ENCODE data around the gene NT5DC3.
"Not testable (repeated sequence)": the region's sequence is repeated elsewhere in the genome, so short reads cannot be mapped to it uniquely, and the experiment has no call there.

NT5DC3 gene

DNA sequence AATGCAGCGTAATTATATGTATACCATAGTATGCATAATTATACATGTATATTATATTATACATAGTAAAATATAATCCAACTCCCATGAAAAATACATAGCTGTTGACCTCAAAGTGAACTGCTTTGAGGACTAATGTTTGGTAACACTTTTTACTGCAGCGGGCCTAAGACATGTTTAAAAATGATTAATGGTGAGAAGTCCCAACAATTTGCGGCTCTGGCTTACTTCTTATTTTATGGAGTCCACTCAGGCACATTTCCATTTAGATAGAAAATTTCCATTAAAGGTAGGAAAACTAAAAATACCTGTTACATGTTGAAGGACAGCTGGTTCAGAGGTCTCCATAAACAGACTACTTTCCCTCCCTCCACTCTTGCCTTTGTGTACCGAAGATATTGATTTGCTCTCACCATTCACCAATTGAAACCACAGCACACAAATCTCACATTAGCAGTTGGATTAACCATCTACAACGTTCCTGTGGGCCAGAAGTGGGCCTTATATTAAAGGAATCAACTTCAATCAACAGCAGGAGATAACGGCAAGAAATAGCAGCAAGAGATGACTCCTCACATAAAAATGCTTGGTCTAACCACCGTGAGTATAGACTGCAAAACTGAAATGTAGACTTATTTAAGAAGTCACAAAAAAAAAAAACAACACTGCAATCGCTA is 14.1 kb upstream of the NT5DC3 start:
- DNase-seq: no peak

DNA sequence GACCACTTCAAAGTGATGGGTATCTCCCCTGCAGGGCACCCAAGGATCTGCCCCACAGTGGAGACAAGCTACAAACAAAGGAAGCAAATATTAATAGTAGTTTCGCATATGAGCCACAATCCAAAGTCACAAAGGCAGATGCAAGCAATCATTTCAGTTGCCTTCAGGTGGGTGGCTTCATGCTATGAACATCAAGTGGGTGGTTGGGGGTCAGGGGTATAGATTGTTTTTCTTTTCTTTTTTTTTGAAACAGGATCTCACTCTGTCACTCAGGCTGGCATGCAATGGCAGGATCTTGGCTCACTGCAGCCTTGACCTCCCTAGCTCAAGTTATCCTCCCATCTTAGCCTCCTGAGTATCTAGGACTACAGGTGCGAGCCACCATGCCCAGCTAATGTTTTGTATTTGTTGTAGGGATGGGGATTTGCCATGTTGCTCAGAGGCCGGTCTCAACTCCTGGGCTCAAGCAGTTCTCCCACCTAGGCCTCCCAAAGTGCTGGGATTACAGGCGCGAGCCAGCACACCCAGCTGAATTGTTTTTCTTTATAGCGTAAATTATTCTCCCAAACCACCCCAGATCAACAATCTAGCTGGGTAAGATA is 13.4 kb upstream of the NT5DC3 start:
- DNase-seq: no peak

DNA sequence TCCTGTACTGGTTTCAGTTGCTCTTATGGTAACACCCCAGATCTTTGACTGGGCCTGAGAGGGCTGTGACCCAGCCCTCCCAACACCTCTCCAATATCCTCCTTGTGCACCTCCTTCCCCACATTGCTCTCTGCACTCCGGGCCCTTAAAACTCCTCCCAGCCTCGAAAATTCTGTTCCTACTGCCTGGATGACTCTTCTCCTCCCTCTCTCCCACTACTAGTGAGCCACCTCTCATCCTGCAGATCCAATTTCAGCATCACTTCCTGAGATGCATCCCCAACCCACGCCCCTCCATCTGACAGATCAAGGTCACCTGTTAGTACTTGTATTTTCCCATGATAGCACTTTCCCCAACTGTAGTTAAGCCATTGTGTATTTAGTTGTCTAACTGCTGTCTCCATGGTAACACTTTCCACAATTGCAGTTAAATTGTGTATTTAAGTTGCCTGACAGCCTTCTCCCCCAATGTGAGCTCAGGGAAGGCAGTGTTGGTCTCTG is 11.5 kb upstream of the NT5DC3 start:
- peak in 1 of 5 experiments; percentile 4 for DNase-seq

DNA sequence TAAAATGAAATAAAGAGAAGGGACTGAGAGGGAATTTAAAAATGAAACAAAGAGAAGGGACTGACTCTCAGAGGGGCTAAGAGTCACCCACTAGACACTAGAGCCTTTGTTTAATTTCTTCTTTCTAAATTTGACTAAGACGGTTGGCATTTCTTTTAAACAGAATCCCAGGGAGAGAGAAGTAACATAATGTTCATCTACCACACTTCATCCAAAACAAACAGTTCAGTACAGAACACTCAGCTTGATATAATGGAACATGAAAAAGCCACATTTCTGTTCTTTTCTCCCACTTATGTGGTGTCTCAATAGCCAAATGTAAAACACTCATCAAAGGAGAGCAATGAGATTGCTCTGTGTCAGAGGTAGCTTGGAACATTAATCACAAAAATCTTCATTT is 10.1 kb upstream of the NT5DC3 start:
- no peak for DNase-seq

DNA sequence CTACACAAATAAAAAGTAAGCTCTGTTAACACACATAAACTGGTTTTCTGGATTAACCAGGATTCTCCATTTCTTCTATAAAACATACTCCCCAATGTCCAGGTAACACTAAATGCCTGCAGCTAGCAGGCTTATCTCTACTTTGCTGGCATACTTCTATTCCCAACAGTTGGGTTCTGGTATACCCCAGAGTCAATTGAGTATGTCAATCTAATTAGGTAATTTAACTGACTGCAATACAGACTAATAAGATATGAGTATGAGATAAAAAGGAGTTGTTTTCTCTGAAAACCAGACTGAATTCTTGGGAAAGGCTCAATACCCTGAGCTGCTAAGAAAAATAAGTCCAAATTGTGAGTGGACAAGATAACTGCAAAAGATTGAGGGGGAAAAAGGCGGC is 9.4 kb upstream of the NT5DC3 start:
- DNase-seq: no peak

DNA sequence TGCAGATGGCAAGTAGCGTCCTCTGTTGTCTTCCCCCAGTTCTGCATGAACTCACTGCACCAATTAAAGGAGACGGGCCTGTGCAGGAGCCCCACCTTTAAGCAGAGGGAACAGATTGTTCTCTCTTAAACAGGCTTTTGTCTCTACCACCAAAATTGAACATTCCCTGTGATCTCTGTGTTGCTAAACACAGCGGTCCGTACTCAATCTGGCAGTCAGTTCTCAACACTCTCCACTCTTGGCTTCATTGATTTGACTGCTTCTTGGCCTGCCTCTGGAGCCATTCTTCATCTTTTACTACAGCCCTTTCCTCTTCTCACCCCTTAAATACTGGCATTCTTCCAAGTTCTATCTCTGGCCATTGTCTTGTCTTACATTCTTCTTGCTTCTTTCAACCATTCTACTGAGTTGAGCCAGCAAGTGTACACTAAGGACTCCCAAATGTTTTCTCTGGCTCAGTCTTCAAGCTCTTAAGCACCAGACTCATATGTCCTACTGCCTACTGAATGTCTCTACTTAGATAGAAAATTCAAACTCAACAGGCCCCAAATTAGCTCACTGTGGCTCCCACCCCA is 8.0 kb upstream of the NT5DC3 start:
- DNase-seq: no peak

DNA sequence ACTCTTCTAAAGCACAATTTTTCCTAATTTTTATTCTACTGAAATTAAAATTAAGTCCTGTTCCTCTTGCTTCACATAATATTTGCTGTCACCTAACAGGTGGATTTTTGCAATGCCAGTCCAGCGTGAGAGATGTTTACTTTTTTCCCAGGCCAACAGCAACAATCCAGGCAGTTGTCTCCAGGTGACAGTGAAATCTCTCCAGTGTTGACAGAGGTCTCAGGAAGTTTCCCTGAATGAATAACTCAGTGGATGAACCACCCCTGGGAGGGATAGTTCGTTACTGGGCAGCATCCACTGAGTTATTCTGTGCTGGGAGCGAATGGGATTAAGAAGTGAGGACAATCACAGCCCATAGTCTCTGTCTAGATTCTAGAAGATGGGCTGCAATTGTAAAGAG is 7.1 kb upstream of the NT5DC3 start:
- no peak for DNase-seq

DNA sequence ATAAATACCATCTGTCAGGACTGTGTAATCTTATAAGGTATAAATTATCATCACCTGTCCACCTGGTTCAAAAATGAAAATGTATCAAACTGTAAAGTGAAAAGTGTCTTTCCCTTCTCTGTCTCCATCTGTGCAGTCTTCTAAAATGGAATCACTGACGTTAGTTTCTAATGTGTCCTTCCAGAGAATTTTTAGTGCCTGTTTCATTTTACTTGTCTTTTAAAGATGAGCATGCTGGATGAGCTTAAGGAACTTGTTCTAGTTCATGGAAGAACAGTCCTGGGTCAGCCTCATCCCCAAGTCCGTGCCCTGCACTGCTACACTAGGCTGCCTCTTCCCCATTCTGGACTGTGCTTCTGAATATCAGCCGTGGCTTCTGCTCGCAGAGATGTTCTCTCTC is 5.4 kb upstream of the NT5DC3 start:
- no peak for DNase-seq

DNA sequence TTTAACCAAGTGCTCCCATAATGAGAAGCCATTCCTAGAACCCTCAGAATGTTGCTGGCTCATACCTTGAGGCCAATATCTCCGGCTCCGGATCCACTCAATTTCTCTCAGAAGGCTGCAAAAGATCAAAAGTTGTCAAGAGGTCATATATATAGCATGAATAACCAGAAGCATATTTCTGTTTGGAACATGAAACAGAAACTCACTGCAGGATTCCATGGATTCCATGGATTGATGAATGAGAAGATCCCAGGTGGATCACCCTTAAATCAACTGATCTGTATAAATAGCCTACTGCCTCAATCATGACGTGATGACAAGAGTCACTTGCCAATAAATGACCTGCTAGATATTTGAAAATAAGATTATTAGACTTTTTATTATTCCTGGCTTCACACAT is 3.3 kb upstream of the NT5DC3 start:
- DNase-seq: no peak

DNA sequence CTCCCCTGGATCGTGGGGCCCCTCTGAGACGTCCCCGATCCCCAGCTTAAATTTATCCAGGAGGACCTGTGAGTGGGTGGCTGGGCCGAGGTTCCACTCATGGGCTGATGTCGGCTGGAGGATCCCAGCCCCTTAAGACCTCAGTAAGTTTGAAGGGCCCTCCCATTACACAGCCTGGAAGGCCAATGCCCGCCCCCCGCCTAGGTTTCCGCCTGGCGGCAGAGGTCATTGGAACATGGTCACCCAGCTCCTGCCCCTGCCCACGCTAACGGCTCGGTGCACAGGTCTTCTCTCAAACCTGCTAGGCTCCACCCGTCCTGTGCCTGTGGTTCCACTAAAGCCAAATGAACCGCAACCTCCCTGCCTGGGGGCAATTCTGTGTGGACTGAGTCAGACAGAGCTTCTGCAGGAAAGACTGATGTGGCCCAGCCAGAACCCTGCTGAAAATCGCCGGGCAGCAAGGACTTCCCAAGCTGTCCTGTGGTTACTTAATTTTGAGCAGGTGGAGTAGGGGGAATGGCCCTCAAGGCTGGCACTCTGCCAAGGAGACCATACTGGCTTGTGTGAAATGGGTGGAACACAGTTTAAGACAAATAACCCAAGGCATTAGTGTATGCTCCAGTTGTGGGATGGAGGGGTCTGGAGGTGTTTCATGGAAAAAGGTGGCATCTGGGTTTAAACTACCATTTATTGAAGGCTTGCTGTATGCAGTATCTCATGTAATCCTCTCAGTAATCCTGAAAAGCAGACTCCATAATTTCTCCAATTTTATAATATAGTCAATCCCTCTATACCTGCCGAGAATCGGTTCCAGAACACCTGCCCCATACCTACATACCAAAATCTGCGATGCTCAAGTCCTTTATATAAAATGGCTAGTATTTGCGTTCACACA is 903 bp upstream of the NT5DC3 start:
- DNase-seq: peak in 3 of 5 experiments; percentile 12 to 29 (median 22)

DNA sequence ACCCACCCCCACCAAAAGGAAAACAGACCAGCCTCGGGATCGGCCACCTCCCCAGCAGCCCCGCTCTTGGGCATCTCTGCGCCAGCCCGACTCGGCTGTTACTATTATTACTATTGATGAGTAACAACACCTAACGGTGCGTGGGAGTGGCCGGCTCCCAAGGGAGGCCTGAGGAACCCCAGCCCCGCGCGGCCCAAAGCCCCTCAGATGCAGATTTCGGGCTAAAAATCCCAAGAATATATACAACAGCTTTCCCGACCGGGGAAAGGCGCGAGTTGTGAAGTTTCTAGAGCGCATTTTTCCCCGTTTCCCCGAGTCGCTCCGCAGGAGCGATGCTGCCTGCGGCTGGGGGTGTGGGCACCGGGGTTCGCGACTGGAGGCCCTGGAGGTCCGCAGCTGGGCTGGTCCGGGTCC is 565 bp downstream of the NT5DC3 start:
- DNase-seq: peak in 2 of 5 experiments; percentile 10 to 23

DNA sequence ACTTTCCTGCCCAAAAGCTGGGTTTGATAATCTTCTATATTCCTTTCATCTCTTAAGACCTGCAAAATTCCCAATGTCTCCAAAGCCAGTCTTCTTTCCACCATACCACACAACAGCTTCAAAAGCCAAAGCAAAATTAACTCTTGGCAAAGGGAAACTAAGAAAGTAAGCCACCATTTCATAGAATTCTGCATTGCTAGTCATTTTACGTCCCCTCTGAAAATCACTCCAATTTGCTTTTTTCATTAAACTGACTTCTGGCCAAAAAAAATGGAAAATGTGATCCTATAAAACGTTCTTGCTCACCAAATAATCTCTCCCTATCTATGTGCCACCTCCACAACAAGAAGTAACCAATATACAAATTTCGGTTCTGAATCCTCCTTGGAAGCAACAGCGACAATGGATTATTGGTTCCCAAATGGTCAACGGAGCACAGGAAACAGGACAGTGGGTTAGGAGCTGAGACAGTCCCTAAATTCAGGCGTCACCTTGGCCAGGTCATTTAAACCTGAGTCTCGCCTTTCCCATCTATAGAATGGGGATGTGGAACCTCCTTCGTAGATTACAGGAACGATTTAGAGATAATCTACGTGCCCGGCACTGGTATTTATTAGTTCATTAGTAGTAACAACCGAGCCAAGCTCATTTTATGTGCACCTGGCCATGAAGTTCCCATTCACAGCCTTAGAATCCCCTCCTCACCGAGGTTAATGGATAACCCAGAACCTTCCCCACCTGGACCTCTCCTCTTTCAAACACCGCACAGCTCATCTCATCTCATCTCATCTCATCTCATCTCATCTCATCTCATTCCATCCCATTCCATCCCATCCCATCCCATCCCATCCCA is 1.2 kb downstream of the NT5DC3 start:
- no peak for DNase-seq

DNA sequence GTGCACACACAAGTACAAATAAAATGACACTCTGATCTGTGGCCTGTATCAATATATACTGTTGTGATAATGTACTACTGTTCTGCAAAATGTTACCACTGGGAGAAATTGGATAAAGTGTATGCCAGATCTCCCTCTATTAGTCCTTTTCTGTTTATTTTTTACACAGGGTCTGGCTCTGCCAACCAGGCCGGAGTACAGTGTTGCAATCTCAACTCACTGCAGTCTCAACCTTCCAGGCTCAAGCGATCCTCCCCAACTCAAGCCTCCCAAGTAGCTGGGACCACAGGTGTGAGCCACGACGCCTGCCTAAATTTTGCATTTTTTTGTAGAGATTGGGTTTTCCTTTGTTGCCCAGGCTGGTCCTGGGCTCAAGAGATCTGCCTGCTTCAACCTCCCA is 1.9 kb downstream of the NT5DC3 start:
- no peak for DNase-seq

DNA sequence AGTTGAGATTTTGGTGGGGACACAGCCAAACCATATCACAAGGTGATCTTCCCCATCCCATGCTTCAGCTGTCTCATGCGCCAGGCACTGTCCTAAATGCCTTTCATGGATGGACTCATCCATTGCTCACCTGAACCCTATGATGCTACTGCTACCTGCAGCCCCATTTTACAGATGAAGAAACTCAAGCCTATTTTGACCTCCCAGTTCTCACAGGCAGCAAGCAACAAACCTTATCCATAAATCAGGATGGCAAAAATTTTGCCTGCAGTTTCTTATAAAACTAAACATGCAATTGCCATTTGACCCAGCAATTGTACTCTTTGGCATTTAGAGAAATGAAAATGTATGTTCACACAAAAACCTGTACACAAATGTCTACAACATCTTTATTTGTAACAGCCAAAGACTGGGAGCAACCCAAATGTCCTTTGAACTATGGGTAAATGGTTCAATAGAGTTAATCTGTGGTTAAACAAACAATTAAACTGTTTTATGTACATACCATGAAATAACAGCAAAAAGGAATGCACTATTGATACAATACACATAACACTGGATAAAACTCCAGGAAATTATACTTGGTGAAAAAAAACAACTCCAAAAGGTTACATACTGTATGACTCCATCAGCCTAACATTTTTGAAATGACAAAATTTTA is 2.6 kb downstream of the NT5DC3 start:
- no peak for DNase-seq

DNA sequence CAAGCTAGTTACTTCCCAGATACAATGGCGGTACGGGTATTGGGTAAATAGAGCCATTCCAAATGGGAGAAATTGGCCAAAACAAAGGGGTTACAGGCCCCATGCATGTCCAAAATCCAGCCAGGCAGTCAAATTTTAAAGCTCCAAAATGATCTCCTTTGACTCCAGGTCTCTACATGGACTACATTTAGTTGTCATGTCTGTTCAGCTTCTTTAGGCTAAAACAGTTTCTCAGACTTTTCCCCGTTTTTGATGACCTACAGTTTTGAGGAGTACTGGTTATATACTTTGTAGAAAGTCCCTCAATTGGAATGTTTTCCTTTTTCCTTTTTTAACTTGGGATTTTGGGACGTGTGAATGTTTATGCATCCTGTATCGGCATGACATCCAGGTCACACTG is 4.7 kb downstream of the NT5DC3 start:
- DNase-seq: no peak

DNA sequence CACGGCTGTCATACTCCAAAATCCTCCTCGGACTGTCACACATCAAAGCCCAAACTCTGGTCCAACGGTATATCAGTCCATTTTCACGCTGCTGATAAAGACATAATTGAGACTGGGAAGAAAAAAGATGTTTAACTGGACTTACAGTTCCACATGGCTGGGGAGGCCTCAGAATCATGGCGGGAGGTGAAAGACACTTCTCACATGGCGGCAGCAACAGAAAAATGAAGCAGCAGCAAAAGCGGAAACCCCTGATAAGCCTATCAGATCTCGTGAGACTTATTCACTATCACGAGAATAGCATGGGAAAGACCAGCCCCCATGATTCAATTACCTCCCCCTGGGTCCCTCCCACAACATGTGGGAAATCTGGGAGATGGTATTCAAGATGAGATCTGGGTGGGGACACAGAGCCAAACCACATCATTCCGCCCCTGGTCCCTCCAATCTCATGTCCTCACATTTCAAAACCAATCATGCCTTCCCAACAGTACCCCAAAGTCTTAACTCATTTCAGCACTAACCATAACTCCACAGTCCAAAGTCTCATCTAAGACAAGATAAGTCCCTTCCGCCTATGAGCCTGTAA is 5.2 kb downstream of the NT5DC3 start:
- DNase-seq: not testable (repeated sequence)

DNA sequence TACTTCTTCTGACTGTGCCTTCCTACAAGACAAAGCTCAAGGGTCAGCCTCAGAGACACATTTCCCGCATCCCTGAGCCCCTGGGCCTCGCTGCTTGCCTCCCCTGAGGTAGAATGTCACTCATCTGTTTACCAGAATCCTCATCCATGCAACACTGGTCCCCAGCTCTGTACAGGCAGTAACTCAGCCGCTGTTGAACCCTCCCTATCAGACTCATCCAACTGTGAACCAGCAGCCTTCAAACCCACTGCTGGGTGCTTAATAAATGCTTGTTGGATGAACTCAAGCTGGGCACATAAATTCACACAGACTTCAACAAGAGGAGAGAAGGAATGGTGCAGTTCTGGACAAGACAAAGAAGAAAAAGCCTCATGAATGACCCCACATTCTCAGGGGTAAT is 6.1 kb downstream of the NT5DC3 start:
- no peak for DNase-seq

DNA sequence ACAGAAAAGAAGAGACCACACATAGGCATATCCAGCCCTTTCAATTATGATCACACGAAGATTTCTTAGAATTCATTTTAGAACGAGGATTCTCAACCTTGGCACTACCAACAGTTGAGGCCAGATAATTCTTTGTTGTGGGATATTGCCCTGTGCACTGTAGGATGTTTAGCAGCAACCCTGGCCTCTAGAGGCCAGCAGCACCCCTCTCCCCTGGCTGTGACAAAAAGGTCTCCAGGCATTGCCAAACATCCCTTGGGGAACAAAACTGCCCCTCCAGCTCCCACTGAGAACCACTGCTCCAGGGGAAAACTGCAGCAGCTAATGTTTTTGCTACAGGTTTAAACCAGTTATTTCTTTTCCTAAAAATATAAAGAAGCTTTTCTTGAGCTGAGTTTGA is 7.1 kb downstream of the NT5DC3 start:
- no peak for DNase-seq

DNA sequence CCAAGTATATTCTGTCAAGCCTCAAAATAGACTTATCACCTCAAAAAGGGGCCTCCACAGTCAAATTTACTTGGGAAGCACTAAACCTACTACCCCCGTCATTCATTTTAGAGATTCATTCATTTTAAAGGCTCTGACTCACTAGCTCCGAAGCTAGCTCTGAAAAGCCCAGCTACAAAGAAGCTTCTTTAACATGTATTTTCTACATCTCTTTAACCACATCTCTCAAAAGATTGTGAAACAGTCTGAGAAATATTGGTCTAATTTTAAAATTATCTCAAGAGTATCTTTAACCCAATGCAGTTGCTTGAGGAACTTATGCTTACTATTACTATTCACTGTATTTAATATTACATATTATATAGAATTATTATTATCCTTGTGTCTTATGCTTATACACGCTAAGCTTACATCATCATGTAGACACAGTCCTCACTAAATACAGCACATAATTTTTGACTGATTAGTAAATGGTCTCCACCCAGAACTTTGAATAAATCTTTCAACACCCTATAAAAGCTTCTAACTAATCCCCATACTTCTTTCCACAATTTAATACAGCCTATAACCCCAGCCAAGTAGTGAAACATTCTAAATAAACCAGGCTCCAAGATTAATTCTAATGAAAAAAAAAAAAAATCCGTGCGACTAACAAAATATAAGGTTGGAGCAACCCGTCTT is 7.8 kb downstream of the NT5DC3 start:
- no peak for DNase-seq
